ENCODE measurements around the gene GRIN1.
A peak's percentile ranks its signal among the peaks of the same experiment; 100 is the strongest.

Gene GRIN1

DNA sequence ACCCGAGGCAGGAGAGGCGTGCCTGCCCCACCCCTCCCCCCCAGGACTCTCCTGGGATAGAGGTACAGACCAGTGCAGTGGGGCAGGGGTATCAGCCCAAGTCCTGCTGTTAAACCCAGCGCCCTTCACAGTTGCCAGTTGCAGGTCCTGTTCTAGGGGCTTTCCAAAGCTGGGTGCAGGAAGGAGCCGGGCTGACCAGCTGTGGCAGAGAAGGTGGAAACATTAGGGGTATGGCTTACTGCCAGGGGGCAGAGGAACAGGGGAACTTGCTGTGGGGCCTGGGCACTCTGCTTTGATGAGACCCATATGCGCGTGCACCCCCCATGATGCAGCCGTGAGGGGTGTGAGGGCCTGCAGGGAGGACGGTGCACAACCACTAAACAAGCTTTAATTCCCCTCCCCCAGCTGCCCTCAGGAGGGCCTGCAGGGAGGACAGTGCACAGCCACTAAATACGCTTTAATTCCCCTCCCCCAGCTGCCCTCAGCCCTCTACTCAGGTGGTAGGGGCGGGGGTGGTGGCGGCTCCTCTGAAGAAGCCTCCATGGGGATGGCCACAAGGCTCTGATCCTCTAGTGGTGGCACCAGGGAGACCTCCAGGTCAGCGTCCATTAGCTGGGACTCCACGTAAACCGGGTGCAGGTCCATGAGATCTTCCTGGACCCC lies 31.7 kb downstream of the GRIN1 start:
- no peak for FAIRE-seq
- TF ChIP-seq, protein P1, sequence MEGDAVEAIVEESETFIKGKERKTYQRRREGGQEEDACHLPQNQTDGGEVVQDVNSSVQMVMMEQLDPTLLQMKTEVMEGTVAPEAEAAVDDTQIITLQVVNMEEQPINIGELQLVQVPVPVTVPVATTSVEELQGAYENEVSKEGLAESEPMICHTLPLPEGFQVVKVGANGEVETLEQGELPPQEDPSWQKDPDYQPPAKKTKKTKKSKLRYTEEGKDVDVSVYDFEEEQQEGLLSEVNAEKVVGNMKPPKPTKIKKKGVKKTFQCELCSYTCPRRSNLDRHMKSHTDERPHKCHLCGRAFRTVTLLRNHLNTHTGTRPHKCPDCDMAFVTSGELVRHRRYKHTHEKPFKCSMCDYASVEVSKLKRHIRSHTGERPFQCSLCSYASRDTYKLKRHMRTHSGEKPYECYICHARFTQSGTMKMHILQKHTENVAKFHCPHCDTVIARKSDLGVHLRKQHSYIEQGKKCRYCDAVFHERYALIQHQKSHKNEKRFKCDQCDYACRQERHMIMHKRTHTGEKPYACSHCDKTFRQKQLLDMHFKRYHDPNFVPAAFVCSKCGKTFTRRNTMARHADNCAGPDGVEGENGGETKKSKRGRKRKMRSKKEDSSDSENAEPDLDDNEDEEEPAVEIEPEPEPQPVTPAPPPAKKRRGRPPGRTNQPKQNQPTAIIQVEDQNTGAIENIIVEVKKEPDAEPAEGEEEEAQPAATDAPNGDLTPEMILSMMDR (IDR thresholded peaks at IDR 0.05; ENCODE audit: insufficient read depth, missing control alignments): no peak
- no peak for DNase-seq (ENCODE audit: insufficient read length, low spot score)

DNA sequence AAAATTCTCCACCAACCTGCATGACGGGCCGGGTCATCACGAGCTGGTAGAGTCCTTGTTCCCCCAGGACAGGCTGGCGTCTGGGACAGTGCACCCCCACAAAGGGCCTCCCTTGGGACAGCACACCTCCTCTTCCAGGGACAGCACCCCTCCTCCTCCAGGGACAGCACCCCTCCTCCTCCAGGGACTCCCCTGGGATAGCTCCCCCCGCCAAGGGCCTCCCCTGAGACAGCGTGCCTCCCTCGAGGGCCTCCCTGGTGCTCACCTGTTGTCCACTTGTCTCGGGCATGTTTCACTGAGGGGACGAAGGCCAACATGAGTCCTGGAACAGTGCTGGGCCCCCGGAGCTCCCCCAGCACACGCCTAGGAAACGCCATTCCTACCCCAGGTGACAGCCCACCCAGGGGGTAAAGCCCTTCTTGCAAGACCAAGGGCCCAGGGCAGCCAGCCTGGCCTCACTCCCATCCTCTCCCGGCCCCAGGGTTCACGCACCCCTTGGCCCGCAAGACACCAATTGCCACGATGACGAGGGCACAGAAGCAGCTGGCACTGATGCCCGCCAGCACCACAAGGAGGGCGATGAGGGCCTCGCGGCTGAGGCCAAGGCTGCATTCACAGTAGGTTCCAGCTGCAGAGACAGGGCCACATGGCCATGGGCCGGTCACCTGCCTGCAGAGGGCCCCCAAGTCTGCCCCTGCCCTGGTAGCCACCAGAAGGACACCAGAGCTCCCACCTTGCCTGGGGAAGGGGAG lies 32.4 kb downstream of the GRIN1 start:
- FAIRE-seq: no peak
- no peak for DNase-seq (ENCODE audit: insufficient read length, low spot score)
- TF ChIP-seq, protein P1 (IDR thresholded peaks at IDR 0.05; ENCODE audit: insufficient read depth, missing control alignments): no peak

GRCh38 chr9:137172901-137173795 lies 34.2 kb downstream of the GRIN1 start:
- TF ChIP-seq, protein P1 (IDR thresholded peaks at IDR 0.05; ENCODE audit: insufficient read depth, missing control alignments): no peak
- FAIRE-seq: no peak
- DNase-seq (ENCODE audit: insufficient read length, low spot score): no peak

- DNase-seq (ENCODE audit: insufficient read length, low spot score) (no peak), FAIRE-seq (no peak)
- TF ChIP-seq, protein P1 (IDR thresholded peaks at IDR 0.05; ENCODE audit: insufficient read depth, missing control alignments): no peak
Observed at GRCh38 chr9:137173796-137174664, 35.1 kb downstream of the GRIN1 start.

DNA sequence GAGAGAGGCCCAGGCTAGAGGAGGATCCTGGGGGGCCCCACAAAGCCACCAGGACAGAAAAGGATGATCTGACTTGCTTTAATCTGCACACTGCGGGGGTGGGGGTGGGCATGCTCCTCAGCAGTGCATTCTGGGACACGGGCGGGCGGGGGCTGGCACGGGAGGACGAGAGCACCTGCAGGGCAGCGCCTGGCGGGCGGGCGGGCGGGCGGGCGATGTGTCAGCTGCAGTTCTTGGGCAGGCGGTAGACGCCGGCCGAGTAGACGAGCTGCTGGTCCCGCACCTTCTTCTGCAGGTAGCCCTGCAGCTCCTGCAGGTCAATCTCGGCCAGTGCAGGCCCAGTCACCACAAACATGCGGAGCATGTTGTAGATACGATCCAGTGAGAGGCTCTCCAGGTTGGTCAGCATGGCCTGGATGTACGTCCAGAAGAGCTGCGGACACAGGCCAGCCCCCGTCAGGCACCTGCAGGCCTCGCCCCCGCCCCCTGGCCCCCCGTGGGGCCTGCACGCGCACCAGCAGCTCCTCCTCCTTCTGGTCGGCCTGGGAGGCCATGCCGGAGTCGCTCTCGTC lies 35.9 kb downstream of the GRIN1 start:
- DNase-seq (ENCODE audit: insufficient read length, low spot score): no peak
- FAIRE-seq: no peak
- TF ChIP-seq, protein P1 (IDR thresholded peaks at IDR 0.05; ENCODE audit: insufficient read depth, missing control alignments): no peak

DNA sequence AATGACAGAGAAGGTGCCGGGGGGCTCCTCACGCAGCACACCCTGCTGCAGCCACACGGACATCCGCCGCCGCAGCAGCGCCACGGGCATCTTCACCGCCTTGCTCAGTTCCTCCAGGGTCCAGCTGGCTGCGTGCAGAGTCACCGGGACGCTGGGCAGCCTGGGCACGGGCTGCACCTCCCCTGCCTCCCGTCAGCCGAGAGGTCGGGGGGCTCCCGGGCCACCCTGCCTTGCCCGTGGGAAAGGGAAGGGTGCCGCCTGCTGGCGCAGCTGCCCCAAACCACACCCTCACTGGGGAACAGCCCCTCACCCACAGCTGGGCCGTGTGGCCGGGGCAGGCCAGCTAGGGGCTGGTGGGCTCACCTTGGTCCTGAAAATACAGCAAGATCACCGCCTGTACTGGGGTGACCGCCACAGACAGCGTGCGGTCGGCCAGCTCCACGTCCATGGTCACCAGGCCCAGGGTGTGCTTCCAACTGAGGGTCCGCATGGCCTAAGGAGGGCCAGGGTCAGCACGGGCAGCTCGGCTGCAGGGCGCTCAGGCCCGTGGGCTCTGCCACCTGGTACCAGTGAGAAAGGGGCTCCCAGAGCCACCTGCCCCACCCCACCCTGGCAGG lies 36.5 kb downstream of the GRIN1 start:
- no peak for DNase-seq (ENCODE audit: insufficient read length, low spot score)
- FAIRE-seq: no peak

More for the DNA sequence above, 36.5 kb downstream of the GRIN1 start:
- TF ChIP-seq, protein P1 (IDR thresholded peaks at IDR 0.05; ENCODE audit: insufficient read depth, missing control alignments): peak; percentile 29

Measured in D721Med (cell line).